Fibroblast of lung (primary cell): Measurements from ENCODE around the gene NUDT22. TPM values are rescaled to one million over a fixed set of nuclear protein-coding genes. Genes with fewer than 3 reads are reported as not detected.

ENCODE experiments used
- DNase-seq, 2 donors: peaks; one replicate each; pipeline versions ENCODE4 v3.0.0 to v3.0.0-alpha.2; 2010; ENCODE audit warnings: low read depth in 2 of 2
- H2AFZ ChIP-seq: 2 replicates; pipeline ENCODE4 v1.5.1; 2012; ENCODE audit warnings: low read length, control low read depth, inconsistent platforms
- H3K27ac ChIP-seq: 2 replicates; pipeline ENCODE4 v1.5.1; 2011; ENCODE audit warnings: low read length, control low read depth; ENCODE audit not compliant: insufficient read depth
- H3K27me3 ChIP-seq: 2 replicates; pipeline ENCODE4 v1.5.1; 2011; ENCODE audit warnings: mild to moderate bottlenecking, low read length; ENCODE audit not compliant: control insufficient read depth, insufficient read depth
- H3K36me3 ChIP-seq: 2 replicates; pipeline ENCODE4 v1.5.1; 2011; ENCODE audit warnings: low read length; ENCODE audit not compliant: control insufficient read depth, insufficient read depth
- H3K4me1 ChIP-seq: 2 replicates; pipeline ENCODE4 v1.5.1; 2011; ENCODE audit warnings: low read length; ENCODE audit not compliant: control insufficient read depth, insufficient read depth; ENCODE audit errors: extremely low read depth
- H3K4me2 ChIP-seq: 2 replicates; pipeline ENCODE4 v1.5.1; 2011; ENCODE audit warnings: low read length, control low read depth; ENCODE audit not compliant: insufficient read depth; ENCODE audit errors: extremely low read depth
- H3K4me3 ChIP-seq, 4 experiments: fragments of 200-600 bp in 1 of 4; sonication (generic) in 1 of 4; replicated peaks in 1 of 4; 2 replicates each; pipeline ENCODE4 v1.5.1; 2011 to 2016; ENCODE audit warnings: low read length in 4 of 4, low read depth in 3 of 4, mild to moderate bottlenecking in 3 of 4, control low read depth in 2 of 4, inconsistent platforms in 1 of 4, mixed read lengths in 1 of 4; ENCODE audit not compliant: insufficient read depth in 1 of 4; ENCODE audit errors: control extremely low read depth in 1 of 4
- H3K79me2 ChIP-seq: 2 replicates; pipeline ENCODE4 v1.5.1; 2012; ENCODE audit warnings: mild to moderate bottlenecking, low read length, inconsistent platforms; ENCODE audit not compliant: control insufficient read depth, insufficient read depth
- H3K9ac ChIP-seq: 2 replicates; pipeline ENCODE4 v1.5.1; 2011; ENCODE audit warnings: mild to moderate bottlenecking, low read length, control low read depth; ENCODE audit not compliant: insufficient read depth
- H3K9me3 ChIP-seq: 2 replicates; pipeline ENCODE4 v1.5.1; 2012; ENCODE audit warnings: low read depth, low read length; ENCODE audit not compliant: control insufficient read depth, insufficient read depth
- H4K20me1 ChIP-seq: 2 replicates; pipeline ENCODE4 v1.5.1; 2011; ENCODE audit warnings: low read length; ENCODE audit not compliant: control insufficient read depth, insufficient read depth; ENCODE audit errors: extremely low read depth
- CTCF ChIP-seq, 2 donors: IDR thresholded peaks in 1 of 2; conservative IDR thresholded peaks in 1 of 2; 1 replicate in 1 of 2; 2 replicates in 1 of 2; pipeline ENCODE4 v1.5.1; 2011 to 2012; ENCODE audit warnings: low read length in 2 of 2, control low read depth in 1 of 2, inconsistent platforms in 1 of 2, low read depth in 1 of 2, mild to moderate bottlenecking in 1 of 2
- EZH2 ChIP-seq: IDR thresholded peaks from 2 replicates; pipeline ENCODE4 v1.5.1; 2012; ENCODE audit warnings: low read length, control low read depth, mild to moderate bottlenecking; ENCODE audit errors: missing control alignments
- polyA plus RNA-seq, 2 donors: library from polyadenylated mRNA; depleted of rRNA in 1 of 2; stranded (reverse) in 1 of 2; unstranded in 1 of 2; fragments of >200 nt; gene quantifications; 2 replicates each; pipeline ENCODE4 v1.2.1, GENCODE V29; 2011 to 2012; ENCODE audit warnings: missing spikeins in 1 of 2
- total RNA-seq: library from RNA; depleted of rRNA; stranded (reverse); fragments of >200 nt; gene quantifications from 2 replicates; pipeline ENCODE4 v1.2.1, GENCODE V29; 2014

The NUDT22 gene
- total and polyA plus RNA-seq, 2 donors (not counting 1 experiment from before 2014, with no cell fraction given): 18.5 to 71.5 TPM

GRCh38 chr11:64185693-64186491 is 40.2 kb upstream of the NUDT22 start, which contains the start of gene STIP1:
TSS of gene STIP1 (plus strand) at chr11:64186171. CDS start at chr11:64186262, 91 bp downstream.
- Histone ChIP-seq H3K4me2 (peak within 1 kb of the TSS; percentile 99), H3K79me2 (peaks cover 20% of the 10 kb centered on the region), H2AFZ (peak within 1 kb of the TSS; percentile 43), H3K9me3 (no peaks in the 10 kb centered on the region), H3K9ac (peak within 1 kb of the TSS; percentile 88), H4K20me1 (no peaks in the 10 kb centered on the region), H3K4me1 (peaks cover 14% of the 10 kb centered on the region), H3K27ac (peak within 1 kb of the TSS; percentile 91), H3K4me3 (peak within 1 kb of the TSS; percentile 67 to 85 (median 76)), H3K36me3 (no peaks in the 10 kb centered on the region), H3K27me3 (no peaks in the 10 kb centered on the region)
- peak; percentile 100 for DNase-seq
- TF ChIP-seq EZH2: no peak
- peak; percentile 33 to 54 for TF ChIP-seq CTCF (conservative IDR thresholded peaks at IDR 0.05 in 1 of 2, IDR thresholded peaks at IDR 0.05 in 1 of 2; ENCODE audit: low read depth in 1 of 2, low read length in 2 of 2)

GRCh38 chr11:64186492-64187165 is 39.4 kb upstream of the NUDT22 start:
- H4K20me1 ChIP-seq: no peaks in the 10 kb centered on the region
- no peak overlapping the region for H3K27ac ChIP-seq
- no peak overlapping the region for H3K4me2 ChIP-seq
- DNase-seq: peak in 1 of 2 donors; percentile 11
- H3K27me3 ChIP-seq: no peaks in the 10 kb centered on the region
- H3K9ac ChIP-seq: peak overlapping the region; percentile 68
- H3K36me3 ChIP-seq: no peaks in the 10 kb centered on the region
- no peaks in the 10 kb centered on the region for H3K9me3 ChIP-seq
- no peak overlapping the region for H3K4me3 ChIP-seq
- H3K4me1 ChIP-seq: peaks cover 8% of the 10 kb centered on the region
- no peak overlapping the region for H2AFZ ChIP-seq
- peaks cover 28% of the 10 kb centered on the region for H3K79me2 ChIP-seq
- TF ChIP-seq EZH2 (no peak), CTCF (conservative IDR thresholded peaks at IDR 0.05 in 1 of 2, IDR thresholded peaks at IDR 0.05 in 1 of 2; ENCODE audit: low read depth in 1 of 2, low read length in 2 of 2) (no peak)

- H3K9me3 ChIP-seq: no peaks in the 10 kb centered on the region
- no peak for TF ChIP-seq EZH2
- DNase-seq: no peak
- H3K4me3 ChIP-seq: no peak overlapping the region
- peaks cover 11% of the 10 kb centered on the region for H3K36me3 ChIP-seq
- H3K27me3 ChIP-seq: no peaks in the 10 kb centered on the region
- no peaks in the 10 kb centered on the region for H4K20me1 ChIP-seq
- H3K4me2 ChIP-seq: no peak overlapping the region
- H3K27ac ChIP-seq: no peak overlapping the region
- no peak overlapping the region for H2AFZ ChIP-seq
- no peak overlapping the region for H3K9ac ChIP-seq
- H3K4me1 ChIP-seq: no peaks in the 10 kb centered on the region
- peaks cover 36% of the 10 kb centered on the region for H3K79me2 ChIP-seq
Observed at GRCh38 chr11:64192434-64192833, 33.6 kb upstream of the NUDT22 start.
